ENCODE measurements around the gene ZKSCAN8.

ZKSCAN8 gene

DNA sequence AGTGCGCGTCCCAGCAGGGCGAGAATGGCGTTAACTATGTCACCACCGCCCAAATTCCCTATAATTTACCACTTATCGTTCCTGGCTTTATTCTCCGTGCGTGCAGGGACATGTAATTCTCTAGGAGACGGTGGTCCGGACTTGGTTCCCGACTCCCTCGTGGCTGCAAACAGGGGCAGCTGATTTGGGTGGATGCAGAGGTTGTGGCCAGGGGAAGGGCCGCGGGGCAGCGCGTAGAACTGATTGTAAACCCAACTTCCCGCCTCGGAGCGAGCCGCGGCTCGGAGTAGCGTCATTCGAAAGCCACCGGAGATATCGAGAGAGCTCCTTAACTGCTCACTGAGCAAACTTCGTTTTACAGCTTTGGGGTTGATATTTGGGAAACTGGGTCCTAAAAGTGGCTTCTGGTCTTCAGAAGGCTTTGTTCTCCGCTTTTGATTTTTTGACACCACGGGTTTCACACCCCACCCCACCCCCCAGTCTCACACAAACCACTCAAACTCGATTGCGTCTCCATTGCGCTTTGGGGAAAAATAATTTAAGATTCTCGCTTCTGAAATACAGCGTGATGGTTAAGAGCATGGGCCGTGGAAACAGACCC is 65.9 kb downstream of the ZKSCAN8 start:
- Histone ChIP-seq H2AFZ (ENCODE audit: low read length) (peak overlapping the region; percentile 95), H3K4me2 (ENCODE audit: insufficient read depth, low read length, poor library complexity, severe bottlenecking) (peak overlapping the region; percentile 66), H3K14ac (ENCODE audit: low read length) (no peak overlapping the region), H2BK120ac (ENCODE audit: low read depth, low read length) (no peak overlapping the region), H4K8ac (ENCODE audit: low read depth, low read length) (no peak overlapping the region), H3K4ac (ENCODE audit: low read length) (no peak overlapping the region), H3K4me1 (ENCODE audit: control insufficient read depth in 2 of 2, insufficient read depth in 1 of 2, low read depth in 1 of 2, low read length in 2 of 2) (peaks cover 3 to 8% of the 10 kb centered on the region in 2 donors), H3K18ac (ENCODE audit: low read length) (no peak overlapping the region), H3K9me3 (replicated peaks in 1 of 2; ENCODE audit: control insufficient read depth in 2 of 2, insufficient read depth in 1 of 2, low read depth in 1 of 2, low read length in 2 of 2) (peaks cover 0 to 11% of the 10 kb centered on the region in 2 donors), H2BK5ac (ENCODE audit: low read length) (no peak overlapping the region), H2AK5ac (ENCODE audit: low read depth, low read length) (no peak overlapping the region), H3K36me3 (replicated peaks in 1 of 2; ENCODE audit: control insufficient read depth in 2 of 2, insufficient read depth in 2 of 2, low read length in 2 of 2) (no peaks in the 10 kb centered on the region), H3K79me1 (ENCODE audit: low read depth, low read length) (no peaks in the 10 kb centered on the region), H2BK12ac (ENCODE audit: low read length) (no peak overlapping the region), H2BK15ac (ENCODE audit: low read length) (no peak overlapping the region), H3K4me3 (ENCODE audit: low read length in 2 of 2) (peak overlapping the region; percentile 43 to 62), H3K27me3 (ENCODE audit: control insufficient read depth in 3 of 3, insufficient read depth in 3 of 3, low read depth in 1 of 3, low read length in 3 of 3) (peaks cover 7 to 83% (median 50%) of the 10 kb centered on the region in 3 experiments), H3K23ac (ENCODE audit: low read depth, low read length, poor library complexity) (no peak overlapping the region), H4K91ac (ENCODE audit: low read depth, low read length, poor library complexity) (no peak overlapping the region), H3K9ac (ENCODE audit: low read depth, low read length, poor library complexity) (no peak overlapping the region), H3K27ac (replicated peaks; ENCODE audit: low read length) (no peak overlapping the region)
- DNase-seq (ENCODE audit: low spot score): peak; percentile 40
- no CpG with 5 or more reads among the region's 35 CpGs for WGBS, 2 donors (ENCODE audit: extremely low coverage in 2 of 2, insufficient read length in 2 of 2, insufficient replicate concordance in 1 of 2)

DNA sequence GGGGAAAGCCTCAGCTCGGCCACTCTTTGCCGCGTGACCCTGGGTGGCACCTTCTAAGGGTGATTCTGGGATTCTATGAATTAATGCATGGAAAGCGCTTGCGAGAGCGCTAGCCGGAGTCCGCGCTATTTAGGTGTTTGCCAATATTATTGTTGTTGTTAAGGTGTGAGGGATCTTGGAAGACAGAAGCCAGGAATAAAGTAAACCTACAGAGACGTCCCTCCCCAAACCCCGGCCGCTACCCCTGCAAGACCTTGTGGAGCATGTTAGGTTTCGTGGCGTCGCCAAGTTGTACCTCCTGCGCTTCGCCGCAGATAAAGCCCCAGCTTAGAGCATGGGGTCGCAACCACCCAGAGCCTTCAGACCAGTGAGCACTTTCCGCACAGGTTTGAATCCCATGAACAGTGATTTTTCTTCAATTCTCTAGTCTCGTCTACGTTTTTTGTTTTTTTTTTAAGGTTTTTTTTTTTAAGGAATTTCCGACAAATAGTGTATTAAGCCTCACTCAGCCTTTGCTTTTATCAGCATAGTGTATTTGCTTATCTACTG is 66.5 kb downstream of the ZKSCAN8 start:
- Histone ChIP-seq H3K79me1 (ENCODE audit: low read depth, low read length) (no peaks in the 10 kb centered on the region), H3K4ac (ENCODE audit: low read length) (no peak overlapping the region), H3K14ac (ENCODE audit: low read length) (no peak overlapping the region), H3K4me3 (ENCODE audit: low read length in 2 of 2) (peak overlapping the region; percentile 43 to 55), H2BK12ac (ENCODE audit: low read length) (no peak overlapping the region), H3K9ac (ENCODE audit: low read depth, low read length, poor library complexity) (no peak overlapping the region), H3K9me3 (replicated peaks in 1 of 2; ENCODE audit: control insufficient read depth in 2 of 2, insufficient read depth in 1 of 2, low read depth in 1 of 2, low read length in 2 of 2) (peaks cover 0 to 11% of the 10 kb centered on the region in 2 donors), H2BK15ac (ENCODE audit: low read length) (no peak overlapping the region), H3K27me3 (ENCODE audit: control insufficient read depth in 3 of 3, insufficient read depth in 3 of 3, low read depth in 1 of 3, low read length in 3 of 3) (peaks cover 7 to 88% (median 53%) of the 10 kb centered on the region in 3 experiments), H2BK120ac (ENCODE audit: low read depth, low read length) (no peak overlapping the region), H4K91ac (ENCODE audit: low read depth, low read length, poor library complexity) (no peak overlapping the region), H3K27ac (replicated peaks; ENCODE audit: low read length) (no peak overlapping the region), H3K36me3 (replicated peaks in 1 of 2; ENCODE audit: control insufficient read depth in 2 of 2, insufficient read depth in 2 of 2, low read length in 2 of 2) (no peaks in the 10 kb centered on the region), H2AK5ac (ENCODE audit: low read depth, low read length) (no peak overlapping the region), H3K23ac (ENCODE audit: low read depth, low read length, poor library complexity) (no peak overlapping the region), H2AFZ (ENCODE audit: low read length) (peak overlapping the region; percentile 95), H3K4me1 (ENCODE audit: control insufficient read depth in 2 of 2, insufficient read depth in 1 of 2, low read depth in 1 of 2, low read length in 2 of 2) (peaks cover 3 to 10% of the 10 kb centered on the region in 2 donors), H3K4me2 (ENCODE audit: insufficient read depth, low read length, poor library complexity, severe bottlenecking) (peak overlapping the region; percentile 66), H3K18ac (ENCODE audit: low read length) (no peak overlapping the region), H2BK5ac (ENCODE audit: low read length) (no peak overlapping the region), H4K8ac (ENCODE audit: low read depth, low read length) (no peak overlapping the region)
- DNase-seq (ENCODE audit: low spot score): peak; percentile 20
- WGBS, 2 donors (ENCODE audit: extremely low coverage in 2 of 2, insufficient read length in 2 of 2, insufficient replicate concordance in 1 of 2): no CpG with 5 or more reads among the region's 23 CpGs

Measured in neuronal stem cell (in vitro differentiated cells).